GM18499 (cell line): Measurements from ENCODE around the gene CRYBB3.

Source experiments
- ATAC-seq: cut with Tn5 transposase; IDR thresholded peaks from one replicate; pipeline ENCODE4 v1.9.1; 2021; ENCODE audit warnings: moderate number of reproducible peaks; ENCODE audit not compliant: insufficient read depth, unreplicated experiment

The CRYBB3 gene

GRCh38 chr22:25199731-25200520 lies at the start of gene CRYBB3:
TSS of gene CRYBB3 (plus strand) at chr22:25199858. CDS start at chr22:25201397, 1,539 bp downstream.
- ATAC-seq: no peak

GRCh38 chr22:25153961-25154666 lies 45.5 kb upstream of the CRYBB3 start:
- no peak for ATAC-seq

GRCh38 chr22:25154667-25154999 lies 45.0 kb upstream of the CRYBB3 start:
- ATAC-seq: no peak

DNA sequence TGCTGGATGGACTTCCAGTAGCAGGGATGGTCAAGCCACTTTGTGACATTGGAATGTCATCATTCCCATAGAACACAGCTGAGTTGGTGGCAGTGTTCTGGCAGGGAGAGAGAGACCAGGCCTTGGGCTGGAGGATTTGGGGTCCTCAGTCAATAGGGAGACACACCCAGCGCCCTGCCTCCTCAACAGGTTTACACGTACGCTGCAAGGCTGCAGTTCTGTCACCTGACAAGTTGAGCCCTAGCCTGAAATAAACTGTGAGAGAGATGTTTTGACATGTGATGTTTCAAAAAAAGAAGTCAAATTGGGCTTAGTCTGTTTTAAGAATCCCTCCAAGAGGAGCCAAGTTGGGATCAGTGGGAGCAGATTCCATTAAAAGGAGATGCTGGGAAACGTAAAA lies 42.9 kb upstream of the CRYBB3 start:
- no peak for ATAC-seq

DNA sequence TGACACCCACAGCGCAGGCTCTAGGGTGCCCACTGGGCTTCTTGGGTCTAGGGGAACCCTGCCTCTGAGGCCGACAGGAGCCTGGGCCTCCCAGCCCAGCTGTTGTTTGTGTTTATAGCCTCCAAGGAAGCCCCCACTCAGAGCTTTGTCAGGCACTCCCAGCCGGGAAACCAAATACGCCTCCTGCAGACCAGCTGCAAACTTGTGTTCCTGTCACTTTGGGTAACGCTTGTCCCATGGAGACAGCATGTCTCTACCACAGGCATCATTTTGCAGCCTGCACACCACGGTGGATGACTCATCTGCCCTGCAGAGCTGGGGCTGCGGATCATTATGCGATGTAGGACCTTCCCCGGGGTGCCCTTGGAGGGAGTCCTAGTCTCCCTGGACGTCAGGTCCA lies 40.6 kb upstream of the CRYBB3 start:
- ATAC-seq: no peak

DNA sequence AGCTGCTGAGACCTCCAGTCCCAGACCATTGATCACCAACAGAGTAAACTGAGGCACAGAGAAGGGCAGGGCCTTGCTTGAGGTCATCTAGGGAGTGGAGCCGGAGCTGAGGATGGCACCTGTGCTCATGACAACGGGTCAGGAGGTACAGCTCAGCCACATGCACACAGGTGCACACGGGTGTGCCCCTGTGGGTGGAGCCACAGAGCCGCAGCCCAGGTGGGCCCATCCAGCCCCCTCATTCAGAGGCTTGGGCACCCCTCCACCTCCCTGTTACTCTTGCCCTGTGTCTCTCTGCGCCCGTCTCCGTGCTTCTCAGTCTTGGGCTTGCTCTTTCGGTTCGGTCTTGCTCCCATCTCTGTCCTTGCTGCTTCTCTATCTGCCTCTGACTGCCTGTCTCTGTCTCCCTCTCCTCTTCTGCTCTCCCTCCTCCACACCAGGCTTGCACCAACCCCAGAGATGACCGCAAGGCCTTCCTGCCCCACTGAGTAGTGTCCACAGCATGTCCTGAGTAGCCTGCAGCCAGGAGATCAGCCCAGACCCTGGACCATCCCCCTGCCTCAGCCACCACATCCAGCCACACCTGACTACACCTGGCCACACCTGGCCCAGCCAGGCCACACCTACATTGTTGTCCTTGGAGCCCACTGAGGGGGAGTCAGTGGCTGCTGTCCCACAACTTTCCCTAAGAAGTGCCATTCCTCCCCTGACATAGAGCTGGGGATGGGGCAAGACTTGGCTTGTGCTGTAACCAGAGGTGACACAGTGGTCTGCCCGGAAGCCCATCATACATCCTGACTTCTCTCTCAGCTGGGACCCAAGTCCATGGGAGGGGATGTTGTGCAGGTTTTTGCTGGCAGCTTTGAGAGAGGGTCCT lies 39.3 kb upstream of the CRYBB3 start:
- ATAC-seq: no peak

GRCh38 chr22:25161017-25161915 lies 38.4 kb upstream of the CRYBB3 start:
- no peak for ATAC-seq

- ATAC-seq: no peak
Observed at GRCh38 chr22:25161916-25162530, 37.6 kb upstream of the CRYBB3 start.

DNA sequence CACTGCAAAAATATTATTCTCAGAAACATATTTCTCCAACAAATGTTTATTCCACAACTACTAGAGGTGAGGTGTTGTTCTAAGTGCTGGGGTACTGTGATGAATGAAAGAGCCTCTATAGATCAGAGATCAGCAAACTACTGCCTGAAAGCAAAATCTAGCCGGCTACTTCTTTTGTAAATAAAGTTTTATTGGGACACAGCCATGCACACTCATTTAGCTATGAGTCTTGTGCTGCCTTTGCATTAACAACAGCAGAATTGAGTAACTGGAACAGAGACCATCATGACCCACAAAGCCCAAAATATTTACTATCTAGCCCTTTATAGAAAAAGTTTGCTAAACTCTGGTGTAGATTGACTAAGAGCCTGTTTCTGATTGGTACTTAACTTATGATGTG lies 37.1 kb upstream of the CRYBB3 start:
- ATAC-seq: no peak

DNA sequence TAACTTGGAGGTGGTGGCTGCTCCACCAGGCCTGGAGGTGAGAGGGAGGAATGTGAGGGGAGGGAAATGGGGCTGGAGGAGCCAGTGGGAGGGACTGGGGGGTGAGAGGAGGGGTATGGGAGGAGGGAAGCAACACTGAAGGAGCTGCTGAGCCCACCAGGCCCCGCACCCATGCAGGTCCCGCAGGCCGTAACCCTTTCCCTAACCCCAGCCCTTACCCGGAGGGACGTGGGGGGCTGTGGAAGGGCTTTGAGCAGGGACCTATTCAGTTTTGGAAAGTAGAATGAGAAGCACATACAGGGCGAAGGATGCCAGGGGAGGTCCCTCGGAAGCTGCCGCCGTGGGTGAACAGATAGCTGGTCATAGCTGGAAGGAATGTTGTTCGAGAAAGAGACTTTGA lies 33.9 kb upstream of the CRYBB3 start:
- ATAC-seq: no peak

- ATAC-seq: no peak
Observed at GRCh38 chr22:25166266-25167040, 33.2 kb upstream of the CRYBB3 start.

DNA sequence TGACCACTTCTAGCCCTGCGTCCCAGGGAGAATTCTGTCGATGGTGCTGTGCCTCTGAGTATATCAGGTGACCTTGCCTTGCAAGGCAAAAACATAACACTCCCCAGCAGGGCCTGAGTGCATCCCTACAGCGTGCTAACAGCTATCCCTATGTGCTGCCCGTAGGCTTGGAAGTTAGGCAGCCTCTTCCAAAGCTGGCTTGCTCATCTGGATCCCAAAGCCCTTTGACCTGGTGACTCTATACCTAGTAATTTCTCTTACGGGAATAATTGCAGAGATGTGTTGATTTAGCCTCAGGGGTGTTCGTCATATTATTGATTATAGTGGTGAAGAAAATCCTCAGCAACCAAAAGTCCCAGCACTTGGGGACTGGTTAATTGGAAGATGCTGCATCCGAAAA lies 32.6 kb upstream of the CRYBB3 start:
- ATAC-seq: no peak

DNA sequence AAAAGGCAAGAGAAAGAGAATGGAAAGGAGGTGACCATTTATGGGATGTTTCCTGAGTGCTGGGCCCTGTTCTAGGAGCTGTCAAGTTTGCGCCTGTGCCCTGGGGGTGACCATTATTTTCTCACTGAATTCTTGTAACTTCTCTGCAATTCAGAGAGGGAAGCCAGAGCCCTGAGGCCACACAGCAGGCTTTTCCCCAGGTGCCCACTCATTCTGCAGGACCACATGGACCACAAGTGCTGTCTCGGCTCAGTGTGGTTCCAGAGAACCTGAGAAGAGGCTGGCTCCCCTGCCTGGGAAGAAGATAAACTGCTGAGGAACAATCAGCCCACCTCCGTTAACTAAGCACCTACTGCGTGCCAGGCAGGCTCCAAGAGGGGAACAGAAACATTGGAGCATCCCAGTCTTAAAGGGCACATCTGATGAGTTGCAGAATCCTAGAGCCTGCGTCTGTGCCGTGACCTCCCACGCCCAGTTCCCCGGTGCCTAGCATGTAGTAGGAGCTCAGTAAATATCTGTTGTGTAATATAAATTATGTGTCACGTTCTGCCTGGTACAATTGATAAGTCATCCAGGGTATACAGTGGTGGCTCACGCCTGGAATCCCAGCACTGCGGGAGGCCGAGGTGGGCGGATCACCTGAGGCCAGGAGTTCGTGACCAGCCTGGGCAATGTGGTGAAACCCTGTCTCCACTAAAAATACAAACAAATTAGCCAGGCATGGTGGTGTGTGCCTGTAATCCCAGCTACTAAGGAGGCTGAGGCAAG lies 31.6 kb upstream of the CRYBB3 start:
- ATAC-seq: no peak

DNA sequence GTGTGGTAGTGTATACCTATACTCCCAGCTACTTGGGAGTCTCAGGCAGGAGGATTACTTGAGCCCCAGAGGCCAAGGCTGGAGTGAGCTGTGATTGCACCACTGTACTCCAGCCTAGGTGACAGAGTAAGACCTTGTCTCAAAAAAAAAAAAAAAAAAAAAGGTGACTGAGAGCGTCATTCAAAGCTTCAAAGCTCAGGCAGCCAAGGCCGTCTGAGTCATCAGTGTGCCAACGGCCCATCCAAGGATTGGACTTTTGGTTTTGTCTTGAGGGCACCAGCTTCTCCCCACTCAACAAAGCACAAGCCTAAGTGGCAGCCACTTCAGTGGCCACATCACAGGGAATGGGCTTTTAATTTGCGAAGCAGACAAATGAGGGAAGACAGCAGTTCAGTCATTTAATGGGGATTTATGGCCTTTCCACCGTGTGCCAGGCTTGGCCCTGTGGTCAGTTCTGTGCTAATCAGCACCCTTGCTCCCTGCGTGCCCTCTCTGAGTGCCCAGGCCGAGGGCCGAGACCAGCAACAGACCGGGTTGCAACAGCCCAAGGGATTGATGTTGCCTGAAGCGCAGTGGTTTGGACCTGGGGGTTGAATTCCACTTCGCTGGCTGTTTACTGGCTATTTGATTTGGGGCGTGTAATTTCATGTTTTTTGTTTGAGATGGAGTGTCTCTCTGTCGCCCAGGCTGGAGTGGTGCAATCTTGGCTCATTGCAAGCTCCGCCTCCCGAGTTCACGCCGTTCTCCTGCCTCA lies 30.2 kb upstream of the CRYBB3 start:
- ATAC-seq: no peak

DNA sequence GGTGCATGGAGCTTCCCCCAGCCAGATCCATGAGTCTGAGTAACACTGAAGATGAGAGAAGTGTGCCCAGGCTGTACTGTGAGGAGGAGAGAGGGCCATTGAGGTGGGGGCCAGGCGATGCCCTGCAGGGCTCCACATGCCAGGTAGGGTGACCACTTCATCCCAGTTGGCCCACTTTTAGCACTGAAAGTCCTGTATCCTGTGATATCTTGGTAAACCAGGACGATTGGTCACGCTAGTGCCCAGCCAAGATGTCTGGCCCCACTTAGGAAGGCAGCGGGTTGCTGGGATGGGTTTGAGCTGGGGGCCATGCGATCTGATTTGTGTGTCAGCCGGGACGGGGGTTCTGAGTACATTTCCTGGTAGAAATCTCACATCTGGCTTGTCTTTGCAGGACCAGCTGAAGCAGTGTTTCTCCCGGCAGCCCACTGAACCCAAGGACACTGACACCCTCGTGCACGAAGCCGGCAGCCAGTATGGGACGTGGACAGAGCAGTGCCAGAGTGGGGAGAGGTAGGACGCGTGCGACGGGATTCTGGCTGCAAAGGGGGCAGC lies 29.2 kb upstream of the CRYBB3 start:
- no peak for ATAC-seq

DNA sequence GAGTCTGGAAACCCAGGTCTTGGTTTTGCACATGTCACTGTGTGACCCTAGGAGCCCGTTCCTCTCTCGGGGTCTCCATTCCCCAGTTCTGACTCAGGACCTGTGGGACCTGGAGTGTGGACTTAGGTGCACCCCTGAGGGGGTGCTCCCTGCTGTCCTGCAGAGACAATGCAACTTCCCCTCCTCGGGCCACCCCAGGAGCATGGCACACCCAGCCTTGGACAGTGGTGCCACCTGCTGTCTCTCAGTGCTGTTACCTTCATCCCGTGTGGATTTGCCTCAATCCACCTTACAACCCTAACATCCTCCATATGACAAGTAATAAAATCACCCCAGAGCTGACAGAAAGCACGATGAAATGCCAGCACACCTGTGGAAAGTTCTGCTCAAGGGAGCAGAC lies 27.5 kb upstream of the CRYBB3 start:
- no peak for ATAC-seq
